PC-3 (cell line): ENCODE results near the gene ZFHX3. TPM values are rescaled to one million over a fixed set of nuclear protein-coding genes. Genes with fewer than 3 reads are reported as not detected.

Experiments
- ATAC-seq: fragments of 200-7000 bp; cut with Tn5 transposase; 2 replicates; pipeline ENCODE4 v1.9.1; 2020; ENCODE audit warnings: mild to moderate bottlenecking, moderate library complexity
- BruUV-seq: library from RNA; stranded (reverse); fragments of 400-500 nt; replicated peaks from 2 replicates; lab custom pipeline; 2021; lab: Mats Ljungman, UMichigan
- CTCF ChIA-PET: fragments of 300-600 bp; sonication (Branson Sonifier 250); formaldehyde crosslinking; loops from one replicate; lab custom pipeline; 2022; ENCODE audit warnings: antibody characterized with exemption; lab: Charles Lee
- POLR2A ChIA-PET: fragments of 300-600 bp; sonication (Branson Sonifier 250); formaldehyde crosslinking; loops from one replicate; lab custom pipeline; 2022; ENCODE audit warnings: antibody characterized with exemption; ENCODE audit not compliant: unreplicated experiment; lab: Charles Lee
- DNase-seq: peaks from one replicate; pipeline ENCODE4 v3.0.0-alpha.2; 2015
- H2AFZ ChIP-seq: fragments of 300-600 bp; sonication (generic); 2 replicates; pipeline ENCODE4 v1.6.0; 2016; ENCODE audit warnings: antibody characterized with exemption, low read length
- H3F3A ChIP-seq: fragments of 300-600 bp; sonication (generic); one replicate; pipeline ENCODE4 v1.6.0; 2017; ENCODE audit warnings: antibody characterized with exemption, low read length, control low read depth, mild to moderate bottlenecking; ENCODE audit not compliant: unreplicated experiment
- H3K27ac ChIP-seq: fragments of 300-600 bp; sonication (generic); 2 replicates; pipeline ENCODE4 v1.5.1; 2016; ENCODE audit warnings: mild to moderate bottlenecking, low read length
- H3K27me3 ChIP-seq: fragments of 300-600 bp; sonication (generic); 2 replicates; pipeline ENCODE4 v1.6.1; 2016; ENCODE audit warnings: low read length, mixed read lengths
- H3K36me3 ChIP-seq: fragments of 300-600 bp; sonication (generic); 2 replicates; pipeline ENCODE4 v1.6.1; 2016; ENCODE audit warnings: low read depth, mixed run types, low read length, mixed read lengths
- H3K4me1 ChIP-seq: fragments of 300-600 bp; sonication (generic); 2 replicates; pipeline ENCODE4 v1.5.1; 2016; ENCODE audit warnings: low read length; ENCODE audit not compliant: insufficient read depth
- H3K4me2 ChIP-seq: fragments of 300-600 bp; sonication (generic); 2 replicates; pipeline ENCODE4 v1.6.0; 2016; ENCODE audit warnings: low read length
- H3K4me3 ChIP-seq: fragments of 300-600 bp; sonication (generic); 2 replicates; pipeline ENCODE4 v1.5.1; 2016; ENCODE audit warnings: mild to moderate bottlenecking, low read length, mixed read lengths
- H3K79me2 ChIP-seq: fragments of 300-600 bp; sonication (generic); 2 replicates; pipeline ENCODE4 v1.6.1; 2017; ENCODE audit warnings: low read length, mixed read lengths
- H3K9ac ChIP-seq: fragments of 300-600 bp; sonication (generic); 2 replicates; pipeline ENCODE4 v1.6.0; 2016; ENCODE audit warnings: mild to moderate bottlenecking, low read length
- H3K9me2 ChIP-seq: fragments of 300-600 bp; sonication (generic); replicated peaks from 2 replicates; pipeline ENCODE4 v1.6.1; 2016; ENCODE audit warnings: mixed run types, low read length, mixed read lengths
- H3K9me3 ChIP-seq: fragments of 300-600 bp; sonication (generic); 2 replicates; pipeline ENCODE4 v1.6.1; 2016; ENCODE audit warnings: low read length, mixed read lengths
- H4K20me1 ChIP-seq: fragments of 300-600 bp; sonication (generic); 2 replicates; pipeline ENCODE4 v1.6.1; 2016; ENCODE audit warnings: low read length, mixed read lengths
- CTCF ChIP-seq: fragments of 300-600 bp; sonication (generic); conservative IDR thresholded peaks from 2 replicates; pipeline ENCODE4 v1.5.1; 2017; ENCODE audit warnings: antibody characterized with exemption, low read depth, mild to moderate bottlenecking, low read length
- EZH2 ChIP-seq: fragments of 300-600 bp; sonication (generic); IDR thresholded peaks from one replicate; pipeline ENCODE4 v1.6.1; 2017; ENCODE audit warnings: antibody characterized with exemption, mild to moderate bottlenecking, low read length; ENCODE audit not compliant: unreplicated experiment
- EZH2phosphoT487 ChIP-seq: fragments of 300-600 bp; sonication (generic); IDR thresholded peaks from 2 replicates; pipeline ENCODE4 v1.6.1; 2018; ENCODE audit warnings: mild to moderate bottlenecking, antibody characterized with exemption, low read length, borderline replicate concordance
- intact Hi-C: fragments of 100-400 bp; cut with micrococcal nuclease; formaldehyde crosslinking; loops from 2 replicates; pipeline ENCODE4 v1.9.0; 2023
- total RNA-seq: library from RNA; depleted of rRNA; stranded (reverse); fragments of >200 nt; gene quantifications from 2 replicates; pipeline ENCODE4 v1.2.3, GENCODE V29; 2014

ZFHX3 gene
- total RNA-seq, 1 experiment from 2014 or later, result 3.5 TPM

DNA sequence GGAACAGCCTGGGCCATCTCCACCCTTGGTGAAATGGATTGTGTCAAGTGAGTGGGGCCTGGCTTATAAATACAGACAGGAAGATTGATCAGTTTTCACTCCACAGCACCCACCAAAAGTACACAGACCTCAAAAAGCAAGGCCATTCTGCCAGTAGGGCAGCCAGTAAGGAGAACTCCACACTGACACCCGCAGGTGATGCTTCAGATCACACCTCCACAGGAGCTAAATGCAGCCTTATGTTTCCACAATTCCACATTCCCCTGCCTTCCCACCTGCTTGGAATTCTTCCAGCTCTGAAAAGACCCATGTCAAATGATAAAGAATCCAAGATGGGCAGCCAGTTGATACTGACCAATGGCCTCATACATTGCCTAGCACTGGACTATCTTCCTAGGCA, 191.1 kb downstream of the ZFHX3 start:
- H4K20me1 ChIP-seq, result no peaks in the 10 kb centered on the region
- H3K36me3 ChIP-seq, result no peaks in the 10 kb centered on the region
- no peaks in the 10 kb centered on the region for H3K4me1 ChIP-seq
- DNase-seq (peak; percentile 30), ATAC-seq (no peak)
- TF ChIP-seq CTCF (peak; percentile 45), EZH2 (no peak), EZH2phosphoT487 (no peak)
- no peaks in the 10 kb centered on the region for H3K79me2 ChIP-seq
- H3K9me2 ChIP-seq, result no peaks in the 10 kb centered on the region
- no peak overlapping the region for H2AFZ ChIP-seq
- intact Hi-C loops, result no loop called here
- no peaks in the 10 kb centered on the region for H3K9me3 ChIP-seq
- H3F3A ChIP-seq, result no peaks in the 10 kb centered on the region
- no peak overlapping the region for H3K27ac ChIP-seq
- no peaks in the 10 kb centered on the region for H3K27me3 ChIP-seq
- CTCF ChIA-PET, result interaction anchor here (0.5 kb wide), 1 partner anchor 223 kb away, joined by 4 read pairs; no protein-coding TSS in a partner anchor
- no peak overlapping the region for H3K9ac ChIP-seq
- POLR2A ChIA-PET, result no interaction called here
- no peak overlapping the region for H3K4me2 ChIP-seq
- BruUV-seq, result no TSS peak
- H3K4me3 ChIP-seq, result no peak overlapping the region

GRCh38 chr16:72854267-72854959, 193.5 kb downstream of the ZFHX3 start:
- POLR2A ChIA-PET, result interaction anchor here (0.7 kb wide), 1 partner anchor 65 kb away, joined by 5 read pairs; no protein-coding TSS in a partner anchor
- TF ChIP-seq EZH2, result no peak
- no peak for TF ChIP-seq CTCF
- TF ChIP-seq EZH2phosphoT487, result no peak

GRCh38 chr16:72853575-72854266, 194.2 kb downstream of the ZFHX3 start:
- H4K20me1 ChIP-seq, result no peaks in the 10 kb centered on the region
- ATAC-seq (no peak), DNase-seq (no peak)
- no peaks in the 10 kb centered on the region for H3F3A ChIP-seq
- H3K9me3 ChIP-seq, result no peaks in the 10 kb centered on the region
- TF ChIP-seq EZH2phosphoT487, result no peak
- TF ChIP-seq EZH2, result no peak
- no peak for TF ChIP-seq CTCF
- H3K4me3 ChIP-seq, result no peak overlapping the region
- ChIA-PET POLR2A (interaction anchor here (0.7 kb wide), 1 partner anchor 66 kb away, joined by 5 read pairs; no protein-coding TSS in a partner anchor), CTCF (no interaction called here)
- no peaks in the 10 kb centered on the region for H3K27me3 ChIP-seq
- H3K9me2 ChIP-seq, result no peaks in the 10 kb centered on the region
- H3K79me2 ChIP-seq, result no peaks in the 10 kb centered on the region
- no peak overlapping the region for H2AFZ ChIP-seq
- peaks cover 8% of the 10 kb centered on the region for H3K4me1 ChIP-seq
- H3K27ac ChIP-seq, result no peak overlapping the region
- no peak overlapping the region for H3K4me2 ChIP-seq
- no peak overlapping the region for H3K9ac ChIP-seq
- no peaks in the 10 kb centered on the region for H3K36me3 ChIP-seq
- no TSS peak for BruUV-seq
- intact Hi-C loops, result no loop called here

More at GRCh38 chr16:72854267-72854959, 193.5 kb downstream of the ZFHX3 start:
- no peaks in the 10 kb centered on the region for H4K20me1 ChIP-seq
- H3K4me2 ChIP-seq, result no peak overlapping the region
- H3K36me3 ChIP-seq, result no peaks in the 10 kb centered on the region
- no peak for ATAC-seq
- no peak overlapping the region for H2AFZ ChIP-seq
- BruUV-seq, result no TSS peak
- no peaks in the 10 kb centered on the region for H3K9me3 ChIP-seq
- H3K27me3 ChIP-seq, result no peaks in the 10 kb centered on the region
- H3K9me2 ChIP-seq, result no peaks in the 10 kb centered on the region
- no peak overlapping the region for H3K9ac ChIP-seq
- no peaks in the 10 kb centered on the region for H3K79me2 ChIP-seq
- no peak for DNase-seq
- H3F3A ChIP-seq, result no peaks in the 10 kb centered on the region
- H3K4me1 ChIP-seq, result peaks cover 1% of the 10 kb centered on the region; the same call in 1 of the 2 replicates
- CTCF ChIA-PET, result no interaction called here
- no peak overlapping the region for H3K27ac ChIP-seq
- no peak overlapping the region for H3K4me3 ChIP-seq
- intact Hi-C loops, result no loop called here
